ENCODE results near the gene GTSE1.

Gene GTSE1

DNA sequence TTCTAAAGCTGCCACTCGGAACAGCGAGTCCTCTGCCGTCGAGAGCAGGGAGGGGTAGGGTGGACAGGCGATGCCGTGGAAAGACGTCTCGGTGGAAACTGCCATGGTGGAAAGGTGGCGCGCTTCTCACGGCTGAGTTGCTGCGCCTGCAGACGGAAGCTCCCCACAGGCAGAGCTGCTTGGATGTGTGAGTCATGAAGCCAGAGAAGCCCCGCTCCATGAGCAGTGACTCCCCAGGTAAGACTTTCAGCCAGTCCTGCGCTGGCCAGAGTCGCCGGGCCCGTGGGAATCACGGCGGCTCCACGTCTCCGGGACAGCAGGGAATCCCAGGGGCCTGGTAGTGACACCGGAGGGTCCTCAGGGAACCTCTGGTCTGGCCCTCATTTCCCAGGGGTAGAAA, 34.8 kb downstream of the GTSE1 start:
- no peak overlapping the region for H3K27ac ChIP-seq
- TF ChIP-seq, protein P1, sequence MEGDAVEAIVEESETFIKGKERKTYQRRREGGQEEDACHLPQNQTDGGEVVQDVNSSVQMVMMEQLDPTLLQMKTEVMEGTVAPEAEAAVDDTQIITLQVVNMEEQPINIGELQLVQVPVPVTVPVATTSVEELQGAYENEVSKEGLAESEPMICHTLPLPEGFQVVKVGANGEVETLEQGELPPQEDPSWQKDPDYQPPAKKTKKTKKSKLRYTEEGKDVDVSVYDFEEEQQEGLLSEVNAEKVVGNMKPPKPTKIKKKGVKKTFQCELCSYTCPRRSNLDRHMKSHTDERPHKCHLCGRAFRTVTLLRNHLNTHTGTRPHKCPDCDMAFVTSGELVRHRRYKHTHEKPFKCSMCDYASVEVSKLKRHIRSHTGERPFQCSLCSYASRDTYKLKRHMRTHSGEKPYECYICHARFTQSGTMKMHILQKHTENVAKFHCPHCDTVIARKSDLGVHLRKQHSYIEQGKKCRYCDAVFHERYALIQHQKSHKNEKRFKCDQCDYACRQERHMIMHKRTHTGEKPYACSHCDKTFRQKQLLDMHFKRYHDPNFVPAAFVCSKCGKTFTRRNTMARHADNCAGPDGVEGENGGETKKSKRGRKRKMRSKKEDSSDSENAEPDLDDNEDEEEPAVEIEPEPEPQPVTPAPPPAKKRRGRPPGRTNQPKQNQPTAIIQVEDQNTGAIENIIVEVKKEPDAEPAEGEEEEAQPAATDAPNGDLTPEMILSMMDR (IDR thresholded peaks at IDR 0.05) = no peak
- H3K4me3 ChIP-seq (ENCODE audit: low read depth, low read length) = no peak overlapping the region
- H3K36me3 ChIP-seq (ENCODE audit: control insufficient read depth, insufficient read depth, low read length) = no peaks in the 10 kb centered on the region
- H3K4me2 ChIP-seq (ENCODE audit: low read length) = no peak overlapping the region
- no peaks in the 10 kb centered on the region for H3K4me1 ChIP-seq
- H2AFZ ChIP-seq = no peak overlapping the region
- H3K9ac ChIP-seq = no peak overlapping the region
- H3K27me3 ChIP-seq (ENCODE audit: control insufficient read depth, insufficient read depth, low read length) = no peaks in the 10 kb centered on the region
- no peaks in the 10 kb centered on the region for H3K79me2 ChIP-seq
- no peaks in the 10 kb centered on the region for H3K9me3 ChIP-seq (ENCODE audit: control insufficient read depth, low read length)

DNA sequence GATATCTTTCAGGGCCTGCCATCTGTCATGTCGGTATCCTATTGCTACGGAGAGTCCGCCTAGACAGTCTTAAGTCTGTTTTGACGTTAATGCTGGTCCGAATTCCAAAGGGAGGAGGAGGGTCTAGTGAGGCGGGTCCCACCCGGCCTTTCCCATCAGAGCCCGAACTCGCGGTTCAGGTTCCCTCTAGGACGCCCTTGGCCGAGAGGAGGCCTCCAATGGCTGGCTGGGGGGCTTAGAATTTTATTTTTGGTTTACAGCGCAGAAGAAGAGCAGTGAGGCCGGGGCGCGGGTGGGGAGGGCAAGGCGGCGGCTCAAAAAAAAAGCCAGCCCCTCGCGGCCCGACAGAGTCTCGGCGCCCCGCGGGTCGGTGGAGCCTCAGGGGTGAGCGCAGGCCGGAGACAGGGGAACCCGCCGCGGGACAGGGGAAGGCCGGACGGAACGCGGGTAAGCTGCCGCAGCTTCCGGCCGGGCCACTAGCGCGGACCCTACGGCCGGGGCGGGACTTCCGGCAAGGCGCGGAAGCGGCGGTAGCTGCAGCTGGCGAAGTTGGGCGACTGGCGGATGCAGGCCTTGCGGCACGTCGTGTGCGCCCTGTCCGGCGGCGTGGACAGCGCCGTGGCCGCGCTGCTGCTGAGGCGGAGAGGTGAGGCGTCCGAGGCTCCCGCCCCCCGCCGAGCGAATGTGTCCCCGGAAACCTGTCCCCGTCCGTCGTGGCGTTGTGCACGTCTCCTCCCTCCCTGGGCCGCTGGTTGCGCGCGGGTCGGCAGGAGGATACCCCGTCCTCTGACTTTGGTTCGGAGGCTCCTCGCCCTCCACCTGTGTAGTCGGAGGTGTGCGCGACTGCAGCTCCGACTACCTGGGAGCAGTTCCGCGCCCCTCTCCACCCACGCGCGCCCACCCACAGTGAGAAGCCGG, 38.8 kb downstream of the GTSE1 start, which contains the start of gene TRMU:
TSS of gene TRMU (plus strand) at position 514 of the 918 bp plus-strand sequence. CDS start at position 565, 51 bp downstream.
- peak within 1 kb of the TSS; percentile 96 for H2AFZ ChIP-seq
- H3K79me2 ChIP-seq = peaks cover 5% of the 10 kb centered on the region
- peaks cover 3% of the 10 kb centered on the region for H3K4me1 ChIP-seq
- H3K9me3 ChIP-seq (ENCODE audit: control insufficient read depth, low read length) = no peaks in the 10 kb centered on the region
- H3K9ac ChIP-seq = peak within 1 kb of the TSS; percentile 91
- no peaks in the 10 kb centered on the region for H3K27me3 ChIP-seq (ENCODE audit: control insufficient read depth, insufficient read depth, low read length)
- no peaks in the 10 kb centered on the region for H3K36me3 ChIP-seq (ENCODE audit: control insufficient read depth, insufficient read depth, low read length)
- TF ChIP-seq, protein P1 (IDR thresholded peaks at IDR 0.05) = no peak
- H3K4me3 ChIP-seq (ENCODE audit: low read depth, low read length) = peak within 1 kb of the TSS; percentile 86
- H3K4me2 ChIP-seq (ENCODE audit: low read length) = peak within 1 kb of the TSS; percentile 93
- H3K27ac ChIP-seq = peak within 1 kb of the TSS; percentile 80

DNA sequence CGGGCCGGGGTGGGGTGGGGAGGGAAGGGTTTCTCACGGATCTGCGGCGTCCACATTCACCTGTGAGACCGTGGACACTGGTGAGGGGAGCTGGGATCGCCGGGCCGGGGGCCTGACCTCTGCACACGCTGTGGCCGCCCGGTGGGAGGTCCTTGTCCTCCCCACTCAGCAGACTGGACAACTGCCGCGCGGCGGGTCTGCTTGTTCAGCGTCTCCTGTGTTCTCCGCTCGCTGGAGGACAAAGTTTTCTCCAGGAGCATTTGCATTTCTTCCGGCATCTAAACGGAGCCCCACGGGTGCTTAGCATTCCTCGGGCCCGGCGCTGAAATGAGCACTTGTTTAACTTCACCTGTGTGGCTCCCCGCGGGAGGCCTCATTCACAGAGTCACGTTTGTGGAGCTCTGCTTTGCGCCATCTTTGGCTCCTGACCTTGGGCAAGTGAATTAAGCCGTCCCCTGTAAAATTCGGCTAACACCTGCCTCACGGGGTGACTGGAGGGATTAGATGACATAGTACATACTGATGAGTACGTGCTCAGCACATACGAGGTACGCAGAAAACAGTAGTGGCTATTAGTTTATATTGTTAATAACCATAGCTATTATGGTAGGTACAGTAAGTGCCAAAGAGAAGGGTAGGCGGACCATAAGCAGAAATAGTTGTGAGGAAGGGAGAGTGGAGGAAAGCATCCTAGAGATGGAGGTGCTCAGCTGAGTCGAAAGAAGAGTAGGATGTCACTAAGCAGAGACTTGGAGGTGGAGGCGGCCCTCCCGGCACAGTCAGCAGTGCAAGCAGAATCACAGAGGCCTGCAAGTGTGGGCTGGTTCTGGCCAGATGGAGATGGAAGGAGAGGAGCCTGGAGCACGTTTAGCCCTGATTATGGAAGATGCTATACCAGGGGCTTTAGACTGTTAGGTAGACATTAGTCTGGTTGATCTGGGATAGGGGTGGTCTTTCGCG, 39.7 kb downstream of the GTSE1 start:
- Histone ChIP-seq H3K27me3 (ENCODE audit: control insufficient read depth, insufficient read depth, low read length) (no peaks in the 10 kb centered on the region), H2AFZ (peak overlapping the region; percentile 96), H3K79me2 (peaks cover 5% of the 10 kb centered on the region), H3K9me3 (ENCODE audit: control insufficient read depth, low read length) (no peaks in the 10 kb centered on the region), H3K4me1 (peaks cover 3% of the 10 kb centered on the region), H3K4me2 (ENCODE audit: low read length) (peak overlapping the region; percentile 93), H3K9ac (peak overlapping the region; percentile 91), H3K36me3 (ENCODE audit: control insufficient read depth, insufficient read depth, low read length) (no peaks in the 10 kb centered on the region), H3K27ac (peak overlapping the region; percentile 80), H3K4me3 (ENCODE audit: low read depth, low read length) (peak overlapping the region; percentile 86)
- TF ChIP-seq, protein P1 (IDR thresholded peaks at IDR 0.05) = no peak

DNA sequence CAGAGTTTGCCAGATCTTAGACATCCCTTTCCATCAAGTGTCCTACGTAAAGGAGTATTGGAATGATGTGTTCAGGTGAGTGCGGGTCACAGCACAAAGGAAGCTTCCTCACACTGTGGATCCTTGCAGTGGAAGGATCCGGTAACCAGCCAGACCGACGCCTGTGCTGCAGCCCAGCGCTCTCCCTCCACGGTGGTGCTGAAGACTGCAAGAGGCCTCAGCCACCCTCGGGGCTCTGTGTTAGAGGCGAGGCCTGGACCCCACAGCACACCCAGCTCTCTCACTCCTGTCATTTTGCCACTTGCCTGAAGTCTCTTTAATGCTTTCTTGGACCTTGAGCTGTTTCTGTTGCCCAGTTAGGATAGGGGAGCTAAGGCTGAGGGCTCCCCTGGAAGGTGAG, 41.2 kb downstream of the GTSE1 start:
- no peaks in the 10 kb centered on the region for H3K36me3 ChIP-seq (ENCODE audit: control insufficient read depth, insufficient read depth, low read length)

More for the DNA sequence above, 41.2 kb downstream of the GTSE1 start:
- no peak overlapping the region for H2AFZ ChIP-seq
- no peak overlapping the region for H3K4me3 ChIP-seq (ENCODE audit: low read depth, low read length)
- H3K4me2 ChIP-seq (ENCODE audit: low read length) = no peak overlapping the region
- no peaks in the 10 kb centered on the region for H3K9me3 ChIP-seq (ENCODE audit: control insufficient read depth, low read length)
- TF ChIP-seq, protein P1 (IDR thresholded peaks at IDR 0.05) = no peak
- H3K79me2 ChIP-seq = peaks cover 5% of the 10 kb centered on the region
- no peak overlapping the region for H3K27ac ChIP-seq
- H3K4me1 ChIP-seq = peaks cover 3% of the 10 kb centered on the region
- no peaks in the 10 kb centered on the region for H3K27me3 ChIP-seq (ENCODE audit: control insufficient read depth, insufficient read depth, low read length)
- no peak overlapping the region for H3K9ac ChIP-seq

All from parathyroid adenoma (tissue), 2 donors.